Choroid plexus epithelial cell (primary cell): Measurements from ENCODE around the gene SLC11A2.

Experiments used
- DNase-seq: peaks from one replicate; pipeline ENCODE4 v3.0.0-alpha.2; 2010; ENCODE audit warnings: low read depth
- H3K4me3 ChIP-seq: 2 replicates; pipeline ENCODE4 v1.5.1; 2011; ENCODE audit warnings: low read depth, mild to moderate bottlenecking, control low read depth, low read length, moderate library complexity
- TF ChIP-seq, protein P1 (sequence below): conservative IDR thresholded peaks from 2 replicates; pipeline ENCODE4 v1.5.1; 2011; ENCODE audit warnings: low read depth, mild to moderate bottlenecking, control low read depth, inconsistent platforms, low read length, moderate library complexity

SLC11A2 gene

GRCh38 chr12:50986966-50987737, 39.0 kb downstream of the SLC11A2 start:
- TF ChIP-seq, protein P1, sequence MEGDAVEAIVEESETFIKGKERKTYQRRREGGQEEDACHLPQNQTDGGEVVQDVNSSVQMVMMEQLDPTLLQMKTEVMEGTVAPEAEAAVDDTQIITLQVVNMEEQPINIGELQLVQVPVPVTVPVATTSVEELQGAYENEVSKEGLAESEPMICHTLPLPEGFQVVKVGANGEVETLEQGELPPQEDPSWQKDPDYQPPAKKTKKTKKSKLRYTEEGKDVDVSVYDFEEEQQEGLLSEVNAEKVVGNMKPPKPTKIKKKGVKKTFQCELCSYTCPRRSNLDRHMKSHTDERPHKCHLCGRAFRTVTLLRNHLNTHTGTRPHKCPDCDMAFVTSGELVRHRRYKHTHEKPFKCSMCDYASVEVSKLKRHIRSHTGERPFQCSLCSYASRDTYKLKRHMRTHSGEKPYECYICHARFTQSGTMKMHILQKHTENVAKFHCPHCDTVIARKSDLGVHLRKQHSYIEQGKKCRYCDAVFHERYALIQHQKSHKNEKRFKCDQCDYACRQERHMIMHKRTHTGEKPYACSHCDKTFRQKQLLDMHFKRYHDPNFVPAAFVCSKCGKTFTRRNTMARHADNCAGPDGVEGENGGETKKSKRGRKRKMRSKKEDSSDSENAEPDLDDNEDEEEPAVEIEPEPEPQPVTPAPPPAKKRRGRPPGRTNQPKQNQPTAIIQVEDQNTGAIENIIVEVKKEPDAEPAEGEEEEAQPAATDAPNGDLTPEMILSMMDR: peak; percentile 82
- DNase-seq: peak; percentile 87
- no peak overlapping the region for H3K4me3 ChIP-seq

DNA sequence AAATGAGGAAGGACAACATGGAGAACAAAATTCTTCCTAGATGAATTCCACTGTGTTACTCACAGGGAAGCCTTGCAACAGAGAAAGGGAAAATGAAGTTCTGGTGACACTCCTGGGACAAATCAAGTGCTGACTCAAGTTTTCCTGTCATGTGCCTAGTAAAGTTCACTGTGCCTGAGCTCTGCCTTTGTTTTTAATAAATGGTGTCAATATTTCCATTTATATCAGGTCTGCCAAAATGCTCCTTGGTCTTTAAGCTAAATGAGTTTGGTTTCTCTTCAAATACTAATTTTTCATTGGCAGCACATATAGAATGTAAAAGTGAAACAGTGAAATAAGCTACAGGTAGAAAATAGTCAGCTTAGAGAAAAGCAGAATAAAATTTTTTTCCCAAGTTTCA, 40.9 kb downstream of the SLC11A2 start:
- TF ChIP-seq, protein P1: no peak
- no peak overlapping the region for H3K4me3 ChIP-seq
- peak; percentile 75 for DNase-seq

- DNase-seq: peak; percentile 28
- H3K4me3 ChIP-seq: no peak overlapping the region
- TF ChIP-seq, protein P1: no peak
These were observed 41.4 kb downstream of the SLC11A2 start for GRCh38 chr12:50984586-50985298.

DNA sequence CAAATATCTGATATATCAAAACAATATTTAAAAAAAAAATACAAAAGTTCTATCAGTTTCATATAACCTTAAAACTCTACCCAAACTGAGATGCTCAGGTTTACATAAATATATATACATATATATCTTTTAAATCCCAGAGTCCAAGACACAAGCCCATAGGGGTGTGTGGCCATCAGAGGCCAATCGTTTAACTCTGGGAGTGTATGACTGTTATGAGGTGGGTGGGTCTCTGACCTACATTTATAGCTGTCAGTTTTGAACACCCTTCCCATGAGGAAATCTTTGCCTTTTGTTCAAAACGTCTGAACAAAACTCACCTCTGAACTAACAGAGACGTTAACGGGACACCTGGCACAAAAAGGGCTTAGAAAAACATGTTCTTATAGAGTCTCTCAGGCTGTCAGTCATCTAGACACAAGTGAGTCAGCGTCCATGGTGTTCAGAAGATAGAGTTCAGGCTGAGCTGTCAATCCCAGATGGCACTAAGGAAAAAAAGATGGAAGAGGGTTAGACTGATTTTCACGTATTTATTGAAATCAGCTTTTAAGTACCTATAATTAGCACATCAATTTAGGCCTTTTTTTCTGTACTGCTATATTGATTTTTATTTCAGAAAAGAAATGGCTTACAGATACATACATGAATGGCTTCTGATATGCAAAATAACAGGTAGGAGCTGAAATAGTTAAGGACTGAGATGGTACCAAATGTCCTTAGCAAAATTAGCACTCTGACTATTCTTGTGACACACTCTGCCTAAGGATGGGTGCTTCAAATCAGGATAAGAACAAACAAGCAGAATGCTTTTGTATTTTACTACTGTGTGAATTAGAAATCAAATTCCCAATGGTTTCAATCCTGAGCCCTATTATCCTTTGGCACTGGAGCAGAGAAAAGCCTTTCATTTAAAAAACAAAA, 44.6 kb downstream of the SLC11A2 start:
- no peak for DNase-seq
- H3K4me3 ChIP-seq: no peak overlapping the region
- TF ChIP-seq, protein P1: no peak

DNA sequence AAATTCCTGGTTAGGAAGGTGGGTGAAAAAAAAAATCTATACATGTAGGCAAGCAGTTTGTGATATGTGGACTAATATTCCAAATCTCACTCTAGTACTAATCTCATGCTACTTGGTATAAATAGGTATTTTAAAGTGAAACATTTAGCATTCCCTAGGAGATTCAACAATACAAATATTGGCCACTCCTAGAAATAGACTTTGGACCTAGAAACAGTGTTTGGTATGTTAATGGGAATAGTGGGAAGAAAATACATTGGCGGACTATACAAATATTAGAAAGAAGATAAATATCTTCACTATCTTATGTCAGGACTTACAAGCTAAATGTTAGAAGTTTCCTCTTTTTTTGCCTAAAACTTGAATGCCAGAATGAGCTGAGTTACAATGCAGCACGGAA, 45.6 kb downstream of the SLC11A2 start:
- TF ChIP-seq, protein P1: no peak
- DNase-seq: no peak
- H3K4me3 ChIP-seq: no peak overlapping the region

DNA sequence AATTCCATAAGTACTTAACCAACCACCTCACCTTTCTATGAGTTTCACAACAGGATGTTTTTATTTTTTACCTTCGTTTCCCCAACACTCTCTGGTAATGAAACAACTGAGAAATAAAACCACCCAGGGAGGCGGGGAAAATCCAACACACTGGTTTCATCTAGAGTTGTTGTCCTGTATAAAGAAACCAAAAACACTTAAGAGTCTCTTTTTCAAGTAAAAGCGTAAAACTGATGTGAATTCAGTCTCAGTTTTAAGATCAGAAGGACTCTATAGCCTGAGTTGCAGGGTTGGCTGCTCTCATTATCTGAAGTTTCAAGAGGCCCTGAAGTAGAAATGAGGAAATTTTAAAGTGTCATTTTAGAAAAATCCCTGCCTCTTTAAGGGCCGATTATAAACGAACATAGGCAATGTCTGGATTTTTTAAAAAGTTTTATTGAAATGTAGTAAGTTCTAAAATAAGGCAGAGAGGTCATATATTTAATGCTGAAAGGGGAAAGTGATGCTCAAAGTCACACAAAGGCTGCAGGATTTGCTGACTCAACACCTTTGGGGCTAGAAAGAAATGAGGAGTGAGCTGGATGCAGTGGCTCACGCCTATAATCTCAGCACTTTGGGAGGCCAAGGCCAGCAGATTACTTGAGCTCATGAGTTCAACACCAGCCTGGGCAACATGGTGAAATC, 46.7 kb downstream of the SLC11A2 start:
- DNase-seq: no peak
- H3K4me3 ChIP-seq: no peak overlapping the region
- TF ChIP-seq, protein P1: no peak
